T47D (cell line): ENCODE data around the gene G2E3.
"Not testable (repeated sequence)": the region's sequence is repeated elsewhere in the genome, so short reads cannot be mapped to it uniquely, and the experiment has no call there.

Experiments
- DNase-seq, 2 experiments: peaks; one replicate each; pipeline versions ENCODE4 v3.0.0 to v3.0.0-alpha.2; 2011 to 2012; ENCODE audit warnings: low read depth in 1 of 2, low spot score in 1 of 2
- JUND ChIP-seq: IDR thresholded peaks from 2 replicates; pipeline ENCODE4 v1.6.1; 2012; ENCODE audit warnings: low read depth
- in situ Hi-C: cut with HindIII; loops from 2 replicates; pipeline ENCODE4 v1.10.0; 2016; ENCODE audit warnings: low sequenced_read_pairs, low pct_unique_long_range_greater_than_20kb

The G2E3 gene

GRCh38 chr14:30597504-30597903 lies 38.5 kb downstream of the G2E3 start:
- TF ChIP-seq JUND: no peak
- in situ Hi-C loops: no loop called here
- DNase-seq: no peak

- TF ChIP-seq JUND: no peak
- in situ Hi-C loops: no loop called here
- no peak for DNase-seq
Observed at GRCh38 chr14:30600922-30601918, 42.3 kb downstream of the G2E3 start.

GRCh38 chr14:30603402-30603801 lies 44.4 kb downstream of the G2E3 start:
- no peak for DNase-seq
- in situ Hi-C loops: no loop called here
- no peak for TF ChIP-seq JUND

- in situ Hi-C loops, DNase-seq: not testable (repeated sequence)
Observed at GRCh38 chr14:30604696-30605095, 45.7 kb downstream of the G2E3 start.

GRCh38 chr14:30607156-30607780 lies 48.3 kb downstream of the G2E3 start:
- in situ Hi-C loops: no loop called here
- no peak for TF ChIP-seq JUND

GRCh38 chr14:30608533-30609006 lies 49.6 kb downstream of the G2E3 start:
- DNase-seq: no peak
- TF ChIP-seq JUND: no peak
- in situ Hi-C loops: no loop called here

More at GRCh38 chr14:30607156-30607780, 48.3 kb downstream of the G2E3 start:
- no peak for DNase-seq

GRCh38 chr14:30610787-30611343 lies 51.9 kb downstream of the G2E3 start:
- in situ Hi-C loops: no loop called here
- no peak for TF ChIP-seq JUND
- DNase-seq: peak in 1 of 2 experiments; percentile 64

GRCh38 chr14:30614155-30614554 lies 55.2 kb downstream of the G2E3 start:
- no peak for TF ChIP-seq JUND
- no peak for DNase-seq
- in situ Hi-C loops: no loop called here

- no peak for DNase-seq
- no peak for TF ChIP-seq JUND
- in situ Hi-C loops: no loop called here
Observed at GRCh38 chr14:30620178-30620577, 61.2 kb downstream of the G2E3 start.

- peak in 1 of 2 experiments; percentile 46 for DNase-seq
- in situ Hi-C loops: no loop called here
- TF ChIP-seq JUND: peak; percentile 11; the same call in 1 of the 2 replicates
Observed at GRCh38 chr14:30621354-30621939, 62.5 kb downstream of the G2E3 start.

GRCh38 chr14:30621940-30622830 lies 63.2 kb downstream of the G2E3 start, which contains the start of gene SCFD1:
TSS of gene SCFD1 (plus strand) at chr14:30622319. CDS start at chr14:30622339, 20 bp downstream.
- DNase-seq: peak; percentile 66 to 94
- no peak; the same call in 1 of the 2 replicates for TF ChIP-seq JUND
- in situ Hi-C loops: no loop called here
